GM18517 (cell line): ENCODE measurements around the gene MAPRE2.
A peak's percentile ranks its signal among the peaks of the same experiment; 100 is the strongest.

Experiments
- ATAC-seq: cut with Tn5 transposase; IDR thresholded peaks from one replicate; pipeline ENCODE4 v1.9.1; 2021; ENCODE audit warnings: mild to moderate bottlenecking, moderate library complexity; ENCODE audit not compliant: unreplicated experiment

The MAPRE2 gene

GRCh38 chr18:35174093-35174731, 133.0 kb downstream of the MAPRE2 start:
- peak; percentile 76 for ATAC-seq

- no peak for ATAC-seq
Observed at GRCh38 chr18:35174745-35175144, 133.5 kb downstream of the MAPRE2 start.

GRCh38 chr18:35176925-35177324, 135.7 kb downstream of the MAPRE2 start:
- ATAC-seq = no peak

- no peak for ATAC-seq
Observed at GRCh38 chr18:35178260-35178659, 137.0 kb downstream of the MAPRE2 start.

GRCh38 chr18:35179906-35180305, 138.7 kb downstream of the MAPRE2 start:
- no peak for ATAC-seq

GRCh38 chr18:35180455-35180854, 139.2 kb downstream of the MAPRE2 start:
- no peak for ATAC-seq

- no peak for ATAC-seq
Observed at GRCh38 chr18:35182151-35182550, 140.9 kb downstream of the MAPRE2 start.

- ATAC-seq = no peak
Observed at GRCh38 chr18:35183886-35184285, 142.7 kb downstream of the MAPRE2 start.

- ATAC-seq = no peak
Observed at GRCh38 chr18:35185771-35186170, 144.6 kb downstream of the MAPRE2 start.

GRCh38 chr18:35186291-35187034, 145.2 kb downstream of the MAPRE2 start:
- no peak for ATAC-seq

- ATAC-seq = no peak
Observed at GRCh38 chr18:35189510-35189909, 148.3 kb downstream of the MAPRE2 start.

GRCh38 chr18:35190948-35191697, 149.9 kb downstream of the MAPRE2 start:
- ATAC-seq = no peak

- ATAC-seq = no peak
Observed at GRCh38 chr18:35191698-35192025, 150.4 kb downstream of the MAPRE2 start.

- ATAC-seq = no peak
Observed at GRCh38 chr18:35192415-35192814, 151.2 kb downstream of the MAPRE2 start.
